ENCODE results near the gene BRMS1. TPM values are rescaled to one million over a fixed set of nuclear protein-coding genes. Genes with fewer than 3 reads are reported as not detected.
"Not testable (repeated sequence)": the region's sequence is repeated elsewhere in the genome, so short reads cannot be mapped to it uniquely, and the experiment has no call there.

The BRMS1 gene, protein sequence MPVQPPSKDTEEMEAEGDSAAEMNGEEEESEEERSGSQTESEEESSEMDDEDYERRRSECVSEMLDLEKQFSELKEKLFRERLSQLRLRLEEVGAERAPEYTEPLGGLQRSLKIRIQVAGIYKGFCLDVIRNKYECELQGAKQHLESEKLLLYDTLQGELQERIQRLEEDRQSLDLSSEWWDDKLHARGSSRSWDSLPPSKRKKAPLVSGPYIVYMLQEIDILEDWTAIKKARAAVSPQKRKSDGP
- polyA plus RNA-seq (2013, experiment 1 of 2; ENCODE audit: insufficient read length), result 42.0 TPM
- polyA plus RNA-seq (2013, experiment 2 of 2; ENCODE audit: insufficient read length), result 42.9 TPM

GRCh38 chr11:66344550-66345315 is at the start of gene BRMS1:
TSS of gene BRMS1 (minus strand) at chr11:66345104. CDS start at chr11:66342234, 2,870 bp downstream.
- DNase-seq, result peak; percentile 97

DNA sequence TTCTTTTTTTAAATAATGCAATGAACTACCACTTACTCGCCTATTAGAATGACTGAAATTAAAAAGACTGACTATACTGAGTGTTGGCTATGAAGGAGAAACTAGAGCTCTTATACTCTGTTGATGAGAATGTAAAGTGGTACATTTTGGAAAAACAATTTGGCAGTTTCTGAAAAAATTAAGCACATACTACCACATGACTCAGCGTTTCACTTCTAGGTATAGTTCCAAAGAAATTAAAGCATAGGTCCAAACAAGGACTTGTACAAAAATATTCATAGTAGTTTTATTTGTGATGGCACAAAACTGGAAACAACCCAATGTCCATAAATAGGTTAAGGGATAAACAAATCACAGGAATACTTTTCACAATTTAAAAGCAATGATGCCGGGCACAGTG is 49.0 kb upstream of the BRMS1 start:
- no peak for DNase-seq

DNA sequence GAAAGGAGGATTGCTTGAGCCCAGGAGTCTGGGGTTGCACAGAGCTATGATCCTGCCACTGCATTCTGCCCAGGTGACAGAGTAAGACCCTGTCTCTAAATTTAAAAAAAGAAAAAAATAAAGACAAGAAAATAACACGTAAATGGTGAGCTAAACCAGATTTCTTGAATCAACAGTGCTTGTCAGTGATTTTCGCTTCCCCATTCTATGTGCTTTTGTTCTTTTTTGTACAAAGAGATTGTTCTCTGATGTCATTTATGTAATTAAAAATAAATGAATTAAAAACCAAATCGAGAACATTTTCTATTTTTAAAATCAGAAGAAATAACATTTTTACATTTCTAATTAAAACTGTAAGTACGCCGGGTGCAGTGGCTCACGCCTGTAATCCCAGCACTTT is 46.4 kb upstream of the BRMS1 start:
- DNase-seq, result no peak

DNA sequence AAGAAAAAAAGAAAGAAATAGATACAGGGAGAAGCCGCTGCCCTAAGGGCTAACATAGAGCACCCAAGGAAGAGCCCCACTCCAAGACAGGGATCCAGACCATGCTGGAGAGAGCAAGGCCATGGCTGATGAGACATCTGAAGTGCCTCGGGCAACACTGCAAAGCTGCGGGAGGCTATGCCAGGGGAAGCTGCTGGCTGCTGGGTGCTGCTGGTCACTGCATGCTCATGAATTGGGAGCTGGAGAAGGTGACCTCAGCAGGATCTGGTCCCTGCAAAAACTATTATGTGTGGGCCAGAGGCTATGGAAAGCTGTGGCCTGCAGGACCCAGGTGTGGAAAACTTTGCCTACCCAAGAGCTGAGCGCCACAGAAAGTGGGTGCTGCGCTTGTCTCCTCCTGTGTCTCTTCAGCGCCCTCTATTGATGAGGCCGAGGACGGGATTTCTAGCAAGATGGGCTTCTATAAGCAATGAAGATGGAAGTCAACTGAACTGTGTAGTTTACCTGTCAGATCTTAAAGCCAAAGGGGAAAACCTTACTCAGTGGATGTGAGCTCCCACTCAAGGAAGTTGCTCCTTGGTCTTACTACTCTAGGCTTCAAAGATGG is 44.0 kb upstream of the BRMS1 start:
- DNase-seq, result peak; percentile 71

DNA sequence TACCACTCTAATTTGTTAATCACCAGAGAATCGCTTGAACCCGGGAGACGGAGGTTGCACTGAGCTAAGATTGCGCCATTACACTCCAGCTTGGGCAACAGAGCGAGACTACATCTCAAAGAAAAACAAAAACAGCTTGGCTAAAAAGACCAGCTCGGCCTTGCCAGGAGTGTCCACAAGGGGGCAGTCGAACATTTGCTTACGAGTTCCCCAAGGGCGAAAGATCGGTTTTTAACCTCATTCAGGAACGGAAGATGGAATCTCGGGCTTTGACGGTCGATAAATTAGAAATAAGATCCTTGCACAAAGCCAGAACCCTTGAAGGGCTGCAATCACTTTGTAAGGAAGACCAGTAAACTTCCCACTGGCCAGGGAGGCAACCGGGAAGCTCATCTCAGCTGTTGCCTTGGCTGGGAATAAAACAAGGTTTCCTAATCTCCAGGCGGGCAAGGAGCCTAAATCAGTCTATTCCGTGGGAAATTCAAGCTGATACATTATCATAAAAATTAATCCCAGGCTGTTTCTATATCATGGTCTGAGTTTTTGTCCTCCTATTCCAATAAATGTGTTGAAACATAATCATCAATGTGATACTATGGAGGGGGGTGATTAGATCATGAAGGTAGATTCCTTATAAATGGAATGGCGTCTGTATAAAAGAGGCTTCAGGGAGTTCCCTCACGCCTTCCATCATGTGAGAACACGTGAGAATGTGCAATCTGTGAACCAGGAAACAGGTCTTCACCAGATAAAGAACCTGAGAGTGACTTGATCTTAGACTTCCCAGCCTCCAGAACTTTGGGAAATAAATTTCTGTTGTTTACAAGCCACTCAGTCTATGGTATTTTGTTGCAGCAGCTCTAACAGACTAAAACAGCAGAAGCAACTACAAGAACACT is 41.5 kb upstream of the BRMS1 start:
- DNase-seq, result peak; percentile 82

GRCh38 chr11:66384316-66384715 is 39.4 kb upstream of the BRMS1 start:
- DNase-seq, result not testable (repeated sequence)

DNA sequence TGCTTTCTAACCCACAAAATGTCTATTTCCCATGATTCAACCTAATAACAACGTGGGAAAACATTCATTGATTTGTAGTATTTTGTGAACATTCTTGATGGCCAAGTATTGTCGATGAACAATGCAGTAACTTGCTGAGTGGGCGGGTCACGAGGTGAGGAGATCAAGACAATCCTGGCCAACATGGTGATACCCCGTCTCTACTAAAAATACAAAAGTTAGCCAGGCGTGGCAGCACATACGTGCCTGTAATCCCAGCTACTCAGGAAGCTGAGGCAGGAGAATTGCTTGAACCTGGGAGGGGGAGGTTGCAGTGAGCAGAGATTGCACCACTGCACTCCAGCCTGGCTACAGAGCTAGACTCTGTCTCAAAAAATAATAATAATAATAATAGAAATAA is 35.4 kb upstream of the BRMS1 start:
- DNase-seq, result not testable (repeated sequence)

DNA sequence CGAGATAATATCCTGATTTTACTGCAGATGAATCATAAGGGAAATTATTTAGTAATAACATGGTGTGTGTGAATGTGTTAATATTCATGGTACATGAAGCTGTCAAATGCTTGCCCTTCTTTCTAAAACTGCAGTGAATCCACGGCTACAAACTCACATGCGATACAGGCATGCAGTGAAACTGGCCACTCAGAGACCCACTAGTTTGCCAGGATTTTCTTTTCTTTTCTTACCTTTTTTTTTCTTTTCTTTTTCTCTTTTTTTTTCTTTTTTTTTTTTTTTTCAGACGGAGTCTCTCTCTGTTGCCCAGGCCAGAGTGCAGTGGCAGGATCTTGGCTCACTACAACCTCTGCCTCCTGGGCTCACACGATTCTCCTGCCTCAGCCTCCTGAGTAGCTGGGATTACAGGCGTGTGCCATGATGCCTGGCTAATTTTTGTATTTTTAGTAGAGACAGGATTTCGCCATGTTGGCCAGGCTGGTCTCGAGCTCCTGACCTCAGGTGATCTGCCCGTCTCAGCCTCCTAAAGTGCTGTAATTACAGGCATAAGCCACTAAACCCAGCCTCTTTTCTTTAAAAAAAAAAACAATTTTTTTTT is 28.9 kb upstream of the BRMS1 start:
- not testable (repeated sequence) for DNase-seq

GRCh38 chr11:66373265-66373664 is 28.4 kb upstream of the BRMS1 start:
- no peak for DNase-seq

GRCh38 chr11:66371627-66372415 is 26.9 kb upstream of the BRMS1 start, which contains the start of gene SLC29A2:
TSS of gene SLC29A2 (minus strand) at chr11:66371760. CDS start at chr11:66371591, 169 bp downstream.
- no peak for DNase-seq

GRCh38 chr11:66369073-66369894 is 24.4 kb upstream of the BRMS1 start:
- no peak for DNase-seq

GRCh38 chr11:66368484-66368883 is 23.6 kb upstream of the BRMS1 start:
- DNase-seq, result no peak

DNA sequence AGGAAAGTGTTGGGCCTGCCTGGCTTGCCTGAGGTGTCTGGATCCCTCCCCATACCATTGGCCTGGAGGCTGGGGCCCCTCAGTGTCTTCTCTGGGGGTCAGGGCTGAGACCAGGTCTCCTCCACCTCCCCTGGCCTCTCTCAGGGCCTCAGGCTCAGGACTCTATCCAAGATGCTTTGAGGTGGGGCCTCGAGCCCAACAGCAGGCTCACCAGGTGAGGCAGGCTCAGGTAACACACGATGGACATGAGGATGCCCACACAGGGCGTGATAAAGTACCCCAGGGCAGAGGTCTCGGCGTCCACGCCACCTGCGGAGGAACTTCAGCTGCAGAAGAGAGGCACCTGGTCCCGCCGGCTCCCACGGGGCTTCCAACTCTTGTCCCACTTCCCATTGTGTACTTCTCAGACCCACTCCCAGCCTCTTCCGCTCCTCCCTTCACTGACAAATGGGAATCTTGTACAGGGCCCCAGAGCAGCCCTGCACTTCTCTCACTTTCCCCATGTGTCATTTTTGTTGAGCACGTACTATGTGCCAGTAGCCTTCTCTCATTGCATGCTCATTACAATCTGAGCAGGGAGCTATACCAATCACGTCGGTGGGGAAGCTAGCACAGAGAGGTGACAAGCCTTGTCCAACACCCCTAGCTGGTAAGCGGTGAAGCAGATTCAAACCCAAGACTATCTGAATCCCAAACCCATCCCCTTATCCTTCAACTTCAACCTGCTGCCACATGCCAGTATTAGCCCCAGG is 22.8 kb upstream of the BRMS1 start:
- no peak for DNase-seq

GRCh38 chr11:66366844-66367477 is 22.1 kb upstream of the BRMS1 start:
- no peak for DNase-seq

- DNase-seq, result no peak
Measured at GRCh38 chr11:66365711-66366619, 21.1 kb upstream of the BRMS1 start.

DNA sequence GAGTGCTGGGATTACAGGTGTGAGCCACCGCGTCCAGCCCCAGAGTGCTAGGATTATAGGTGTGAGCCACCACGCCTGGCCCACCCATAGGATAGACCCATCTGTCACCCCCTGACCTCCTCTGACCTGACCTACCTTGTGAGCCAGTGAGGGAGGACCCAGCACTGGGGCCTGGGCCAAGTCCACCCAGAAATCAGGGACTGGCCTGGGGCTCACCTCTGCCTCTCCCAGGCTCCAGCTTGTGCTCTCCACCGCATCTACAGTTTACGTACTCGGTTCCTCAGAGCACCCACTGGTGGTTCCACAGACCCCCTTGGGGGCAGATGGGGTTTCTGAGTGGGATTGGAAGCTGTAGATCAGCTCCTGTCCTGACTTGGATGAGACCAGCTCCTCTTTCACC is 20.3 kb upstream of the BRMS1 start:
- DNase-seq, result no peak

DNA sequence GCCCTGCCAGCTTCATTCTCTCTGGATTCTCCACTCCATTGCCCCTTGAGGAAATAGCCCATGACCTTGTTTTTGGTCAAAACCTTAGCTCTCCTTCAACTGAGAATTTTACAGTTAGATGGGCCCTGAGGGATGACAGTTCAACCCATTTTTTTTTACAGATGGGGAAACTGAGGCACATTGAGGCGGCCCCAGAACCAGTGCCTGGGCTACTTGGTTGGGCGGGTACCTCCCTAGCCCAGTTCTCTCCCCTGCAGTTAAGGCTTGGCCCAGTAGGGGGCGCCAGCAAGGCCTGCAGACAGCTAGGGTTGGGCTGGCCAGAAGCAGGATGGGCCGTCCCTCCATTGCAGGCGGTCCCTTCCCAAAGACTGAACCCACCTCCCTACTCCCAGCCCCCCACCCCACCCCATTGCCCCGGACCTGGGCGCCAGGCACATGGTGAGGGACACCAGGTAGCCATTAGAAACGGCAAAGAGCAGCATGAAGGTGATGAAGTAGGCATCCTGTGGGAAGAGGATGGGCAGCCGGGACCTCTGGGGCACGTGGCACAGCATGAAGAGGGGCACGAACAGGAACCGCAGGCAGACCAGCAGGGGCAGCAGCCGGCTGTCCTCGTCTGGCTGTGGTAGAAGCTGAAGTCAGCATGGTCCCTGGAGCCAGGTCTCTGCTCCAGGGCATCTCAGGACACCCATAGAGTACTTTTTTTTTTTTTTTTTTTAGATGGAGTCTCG is 19.1 kb upstream of the BRMS1 start:
- peak; percentile 36 for DNase-seq
